OCI-LY7 (cell line): ENCODE measurements around the gene CETP. TPM values are rescaled to one million over a fixed set of nuclear protein-coding genes. Genes with fewer than 3 reads are reported as not detected.

ENCODE experiments used
- BruUV-seq: library from RNA; stranded (reverse); fragments of 400-500 nt; replicated peaks from 2 replicates; lab custom pipeline; 2021; lab: Mats Ljungman, UMichigan
- CTCF ChIA-PET: fragments of 300-600 bp; sonication (Branson Sonifier 250); formaldehyde crosslinking; loops from one replicate; lab custom pipeline; 2022; ENCODE audit warnings: antibody characterized with exemption; ENCODE audit not compliant: unreplicated experiment; lab: Charles Lee
- POLR2A ChIA-PET: fragments of 300-600 bp; sonication (Branson Sonifier 250); formaldehyde crosslinking; loops from one replicate; lab custom pipeline; 2022; ENCODE audit warnings: antibody characterized with exemption; lab: Charles Lee
- DNase-seq: peaks from one replicate; pipeline ENCODE4 v3.0.0-alpha.2; 2015; ENCODE audit warnings: low spot score
- H2AFZ ChIP-seq: fragments of 200-600 bp; sonication (generic), shearing (Covaris generic); 2 replicates; pipeline ENCODE4 v1.6.1; 2014; ENCODE audit warnings: mild to moderate bottlenecking, antibody characterized with exemption, low read length, moderate library complexity
- H3K27ac ChIP-seq: fragments of 200-600 bp; sonication (generic); 2 replicates; pipeline ENCODE4 v1.5.1; 2014; ENCODE audit warnings: mixed run types, low read depth, mild to moderate bottlenecking, moderate library complexity, low read length, inconsistent platforms; ENCODE audit not compliant: poor library complexity, severe bottlenecking
- H3K36me3 ChIP-seq: fragments of 200-600 bp; sonication (generic); 2 replicates; pipeline ENCODE4 v1.6.1; 2014; ENCODE audit warnings: mild to moderate bottlenecking, antibody characterized with exemption, low read length, moderate library complexity, mixed read lengths; ENCODE audit not compliant: insufficient read depth
- H3K4me1 ChIP-seq: fragments of 200-600 bp; sonication (generic); 2 replicates; pipeline ENCODE4 v1.5.1; 2014; ENCODE audit warnings: mild to moderate bottlenecking, low read length; ENCODE audit not compliant: insufficient read depth, poor library complexity, severe bottlenecking
- H3K4me2 ChIP-seq: fragments of 200-600 bp; sonication (generic); 2 replicates; pipeline ENCODE4 v1.6.1; 2014; ENCODE audit warnings: mild to moderate bottlenecking, low read length
- H3K4me3 ChIP-seq: fragments of 200-600 bp; sonication (generic); 2 replicates; pipeline ENCODE4 v1.5.1; 2014; ENCODE audit warnings: mild to moderate bottlenecking, low read depth, low read length; ENCODE audit not compliant: poor library complexity, severe bottlenecking
- H3K79me2 ChIP-seq: fragments of 200-600 bp; sonication (generic); 2 replicates; pipeline ENCODE4 v1.6.1; 2016; ENCODE audit warnings: low read depth, mild to moderate bottlenecking, low read length, moderate library complexity, mixed read lengths; ENCODE audit not compliant: insufficient read depth
- H3K9me2 ChIP-seq: fragments of 200-600 bp; sonication (generic); 2 replicates; pipeline ENCODE4 v1.6.1; 2016; ENCODE audit warnings: mild to moderate bottlenecking, low read length, mixed read lengths; ENCODE audit not compliant: insufficient read depth
- H3K9me3 ChIP-seq: fragments of 200-600 bp; sonication (generic); 2 replicates; pipeline ENCODE4 v1.6.1; 2014; ENCODE audit warnings: mild to moderate bottlenecking, mixed run types, low read length, mixed read lengths
- H4K20me1 ChIP-seq: fragments of 200-600 bp; sonication (generic); 2 replicates; pipeline ENCODE4 v1.6.1; 2014; ENCODE audit warnings: mild to moderate bottlenecking, antibody characterized with exemption, low read length, moderate library complexity, mixed read lengths; ENCODE audit not compliant: insufficient read depth
- EZH2phosphoT487 ChIP-seq: fragments of 200-600 bp; sonication (generic); IDR thresholded peaks from 2 replicates; pipeline ENCODE4 v1.6.1; 2018; ENCODE audit warnings: low read depth, borderline replicate concordance, mild to moderate bottlenecking, mixed run types, antibody characterized with exemption, low read length, moderate library complexity, mixed read lengths
- intact Hi-C: fragments of 100-400 bp; cut with micrococcal nuclease; formaldehyde crosslinking; loops from one replicate; pipeline ENCODE4 v1.10.0; 2022; ENCODE audit not compliant: unreplicated experiment
- total RNA-seq, 2 experiments: library from RNA; depleted of rRNA in 1 of 2; stranded (reverse); fragments of >200 nt in 1 of 2; shearing (Covaris generic) in 1 of 2; gene quantifications; 2 replicates each; pipeline ENCODE4 v1.2.3, GENCODE V29; 2014 to 2022
- TF ChIP-seq, protein P1 (sequence below): fragments of 200-600 bp; sonication (generic); conservative IDR thresholded peaks from 2 replicates; pipeline ENCODE4 v1.5.1; 2014; ENCODE audit warnings: mild to moderate bottlenecking, antibody characterized with exemption, low read length, moderate library complexity, mixed read lengths

CETP gene
- total RNA-seq, 2 experiments from 2014 or later: 0.54 to 0.65 TPM

DNA sequence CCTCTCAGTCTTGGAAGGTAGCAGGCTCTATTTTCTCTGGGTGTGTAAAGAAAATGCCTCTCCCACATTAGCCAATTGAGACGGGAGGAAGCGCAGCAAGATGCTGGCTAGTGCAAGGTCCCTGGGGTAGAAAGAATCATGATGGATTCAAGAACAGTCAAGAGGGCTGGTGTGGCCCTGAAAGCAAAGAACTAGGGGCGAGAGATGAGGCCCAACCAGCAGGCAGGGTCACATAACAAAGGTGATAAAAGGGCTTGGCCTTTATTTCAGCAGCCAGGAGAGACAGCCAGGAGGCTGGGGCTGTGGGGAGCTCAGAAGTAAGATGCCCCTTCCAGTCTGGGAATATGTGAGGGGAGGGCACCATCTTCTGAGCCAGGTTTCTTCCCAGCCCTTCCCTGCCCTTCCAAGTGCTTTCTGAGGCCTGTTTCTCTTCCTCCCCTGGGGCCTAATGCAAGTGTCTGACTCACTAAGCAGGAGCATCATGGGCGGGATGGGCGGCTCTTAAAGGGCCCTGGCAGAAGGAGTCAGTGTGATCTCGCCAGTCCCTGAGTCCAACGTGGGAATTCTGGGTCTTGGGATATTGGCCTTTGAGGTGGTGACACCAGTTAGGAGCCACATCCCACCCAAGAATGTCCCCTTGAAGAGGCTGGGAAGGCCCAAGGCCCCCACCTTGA, 23.7 kb downstream of the CETP start:
- no peak for DNase-seq
- Histone ChIP-seq H4K20me1 (no peaks in the 10 kb centered on the region), H2AFZ (no peak overlapping the region), H3K27ac (peak overlapping the region; percentile 80), H3K9me2 (no peaks in the 10 kb centered on the region), H3K9me3 (no peaks in the 10 kb centered on the region), H3K4me3 (peak overlapping the region; percentile 80), H3K79me2 (peaks cover 47% of the 10 kb centered on the region), H3K36me3 (peaks cover 27% of the 10 kb centered on the region; the same call in 1 of the 2 replicates), H3K4me2 (peak overlapping the region; percentile 89), H3K4me1 (peaks cover 81% of the 10 kb centered on the region)
- intact Hi-C loops: no loop called here
- CTCF ChIA-PET: interaction anchor here (1.4 to 1.8 kb wide), 2 partner anchors 13 to 21 kb away, joined by 3 to 5 read pairs; no protein-coding TSS in a partner anchor
- BruUV-seq: no TSS peak
- TF ChIP-seq, protein P1, sequence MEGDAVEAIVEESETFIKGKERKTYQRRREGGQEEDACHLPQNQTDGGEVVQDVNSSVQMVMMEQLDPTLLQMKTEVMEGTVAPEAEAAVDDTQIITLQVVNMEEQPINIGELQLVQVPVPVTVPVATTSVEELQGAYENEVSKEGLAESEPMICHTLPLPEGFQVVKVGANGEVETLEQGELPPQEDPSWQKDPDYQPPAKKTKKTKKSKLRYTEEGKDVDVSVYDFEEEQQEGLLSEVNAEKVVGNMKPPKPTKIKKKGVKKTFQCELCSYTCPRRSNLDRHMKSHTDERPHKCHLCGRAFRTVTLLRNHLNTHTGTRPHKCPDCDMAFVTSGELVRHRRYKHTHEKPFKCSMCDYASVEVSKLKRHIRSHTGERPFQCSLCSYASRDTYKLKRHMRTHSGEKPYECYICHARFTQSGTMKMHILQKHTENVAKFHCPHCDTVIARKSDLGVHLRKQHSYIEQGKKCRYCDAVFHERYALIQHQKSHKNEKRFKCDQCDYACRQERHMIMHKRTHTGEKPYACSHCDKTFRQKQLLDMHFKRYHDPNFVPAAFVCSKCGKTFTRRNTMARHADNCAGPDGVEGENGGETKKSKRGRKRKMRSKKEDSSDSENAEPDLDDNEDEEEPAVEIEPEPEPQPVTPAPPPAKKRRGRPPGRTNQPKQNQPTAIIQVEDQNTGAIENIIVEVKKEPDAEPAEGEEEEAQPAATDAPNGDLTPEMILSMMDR: no peak
- no peak for TF ChIP-seq EZH2phosphoT487
- POLR2A ChIA-PET: interaction anchor here (0.9 to 4.8 kb wide), 8 partner anchors 8 to 60 kb away, joined by 3 to 42 read pairs (median 4); no protein-coding TSS in a partner anchor

- Histone ChIP-seq H3K79me2 (peaks cover 52% of the 10 kb centered on the region), H3K27ac (peak overlapping the region; percentile 80), H3K36me3 (peaks cover 29% of the 10 kb centered on the region; the same call in 1 of the 2 replicates), H3K4me1 (peaks cover 81% of the 10 kb centered on the region), H4K20me1 (no peaks in the 10 kb centered on the region), H3K9me3 (no peaks in the 10 kb centered on the region), H3K9me2 (no peaks in the 10 kb centered on the region), H3K4me3 (peak overlapping the region; percentile 80), H2AFZ (no peak overlapping the region), H3K4me2 (peak overlapping the region; percentile 89)
- intact Hi-C loops: no loop called here
- DNase-seq: no peak
- POLR2A ChIA-PET: interaction anchor here (0.9 to 4.8 kb wide), 6 partner anchors 8 to 60 kb away, joined by 3 to 42 read pairs (median 12); no protein-coding TSS in a partner anchor
- TF ChIP-seq EZH2phosphoT487: no peak
- TF ChIP-seq, protein P1: no peak
- no TSS peak for BruUV-seq
- CTCF ChIA-PET: interaction anchor here (1.4 kb wide), 1 partner anchor 22 kb away, joined by 3 read pairs; no protein-coding TSS in a partner anchor
Measured at GRCh38 chr16:56985962-56986360, 24.2 kb downstream of the CETP start.
